Left lung (tissue), 10 donors: Measurements from ENCODE around the gene VEGFA. TPM values are rescaled to one million over a fixed set of nuclear protein-coding genes. Genes with fewer than 3 reads are reported as not detected.

ENCODE experiments used
- ATAC-seq: fragments of 200-7000 bp; cut with Tn5 transposase; one replicate; pipeline ENCODE4 v1.9.1; 2020; ENCODE audit warnings: moderate library complexity
- DNase-seq, 4 donors: peaks; one replicate each; pipeline ENCODE4 v3.0.0-alpha.2; 2013 to 2020
- H3K27ac ChIP-seq, 2 donors: fragments of 200-600 bp; sonication (generic) in 1 of 2; one replicate each; pipeline versions ENCODE4 v1.5.0 to v1.8.0; 2020 to 2021
- H3K27me3 ChIP-seq, 2 donors: fragments of 200-600 bp; sonication (generic) in 1 of 2; one replicate each; pipeline versions ENCODE4 v1.5.0 to v1.8.0; 2020 to 2021
- H3K36me3 ChIP-seq, 2 donors: fragments of 200-600 bp; sonication (generic) in 1 of 2; one replicate each; pipeline versions ENCODE4 v1.5.0 to v1.8.0; 2020 to 2021
- H3K4me1 ChIP-seq, 2 donors: fragments of 200-600 bp; one replicate each; pipeline ENCODE4 v1.8.0; 2021
- H3K4me3 ChIP-seq, 2 donors: fragments of 200-600 bp; sonication (generic) in 1 of 2; one replicate each; pipeline versions ENCODE4 v1.5.0 to v1.8.0; 2020 to 2021; ENCODE audit warnings: mild to moderate bottlenecking in 1 of 2
- H3K9me3 ChIP-seq, 2 donors: fragments of 200-600 bp; sonication (generic) in 1 of 2; one replicate each; pipeline versions ENCODE4 v1.5.0 to v1.8.0; 2020 to 2021
- intact Hi-C, 2 donors: fragments of 100-400 bp; cut with DNase I; formaldehyde crosslinking; loops; one replicate each; pipeline versions ENCODE4 v1.11.2 to v1.14.2; 2022
- polyA plus RNA-seq, 6 donors: library from polyadenylated mRNA; unstranded; fragments of 120-200 nt; gene quantifications; one replicate each; pipeline ENCODE4 v1.2.1, GENCODE V29; 2013; ENCODE audit not compliant: insufficient read length in 6 of 6
- total RNA-seq, 2 donors: library from RNA; stranded (reverse); fragmentation: NEBNext Ultra II Directional; extraction: Animal tissue kit (Norgen Biotek cat#: 25700); gene quantifications; one replicate each; pipeline ENCODE4 v1.2.1, GENCODE V29; 2021
- TF ChIP-seq, protein P1 (sequence below), 2 donors: fragments of 200-600 bp; sonication (generic) in 1 of 2; IDR thresholded peaks; one replicate each; pipeline versions ENCODE4 v1.5.0 to v1.8.0; 2021; ENCODE audit warnings: antibody characterized with exemption in 2 of 2
- donor health status: DM: no; HTN: yes; CAD: no.
- donor health status: DM: no; HTN: no; CAD: no.

Gene VEGFA
- total and polyA plus RNA-seq, 8 donors, result 147 to 349 (median 288) TPM

DNA sequence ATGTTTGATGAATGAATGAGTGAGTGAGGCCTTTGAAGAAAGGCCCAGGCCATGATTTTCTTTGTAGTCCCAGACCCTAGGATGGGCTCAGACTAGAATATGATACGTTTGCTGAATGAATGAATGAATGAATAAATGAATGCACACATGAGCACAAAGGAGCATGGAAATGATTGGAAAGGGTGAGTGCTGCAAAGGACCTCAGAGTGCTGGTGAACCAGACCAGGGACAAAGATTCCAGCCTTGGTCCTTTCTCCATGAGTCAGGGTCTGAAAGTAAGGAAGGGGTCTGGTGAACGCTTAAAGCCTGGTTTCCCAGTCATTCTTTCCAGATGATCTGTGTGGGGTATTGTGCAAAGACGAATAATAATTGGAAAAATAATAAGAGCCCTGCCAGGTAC is 42.4 kb upstream of the VEGFA start:
- peaks cover 16 to 32% of the 10 kb centered on the region in 2 donors for H3K4me1 ChIP-seq
- TF ChIP-seq, protein P1, sequence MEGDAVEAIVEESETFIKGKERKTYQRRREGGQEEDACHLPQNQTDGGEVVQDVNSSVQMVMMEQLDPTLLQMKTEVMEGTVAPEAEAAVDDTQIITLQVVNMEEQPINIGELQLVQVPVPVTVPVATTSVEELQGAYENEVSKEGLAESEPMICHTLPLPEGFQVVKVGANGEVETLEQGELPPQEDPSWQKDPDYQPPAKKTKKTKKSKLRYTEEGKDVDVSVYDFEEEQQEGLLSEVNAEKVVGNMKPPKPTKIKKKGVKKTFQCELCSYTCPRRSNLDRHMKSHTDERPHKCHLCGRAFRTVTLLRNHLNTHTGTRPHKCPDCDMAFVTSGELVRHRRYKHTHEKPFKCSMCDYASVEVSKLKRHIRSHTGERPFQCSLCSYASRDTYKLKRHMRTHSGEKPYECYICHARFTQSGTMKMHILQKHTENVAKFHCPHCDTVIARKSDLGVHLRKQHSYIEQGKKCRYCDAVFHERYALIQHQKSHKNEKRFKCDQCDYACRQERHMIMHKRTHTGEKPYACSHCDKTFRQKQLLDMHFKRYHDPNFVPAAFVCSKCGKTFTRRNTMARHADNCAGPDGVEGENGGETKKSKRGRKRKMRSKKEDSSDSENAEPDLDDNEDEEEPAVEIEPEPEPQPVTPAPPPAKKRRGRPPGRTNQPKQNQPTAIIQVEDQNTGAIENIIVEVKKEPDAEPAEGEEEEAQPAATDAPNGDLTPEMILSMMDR (IDR thresholded peaks at IDR 0.05), result no peak
- no peak overlapping the region for H3K27ac ChIP-seq
- DNase-seq, result no peak
- peaks cover 0 to 24% of the 10 kb centered on the region in 2 donors for H3K9me3 ChIP-seq
- no peak for ATAC-seq
- no peak overlapping the region for H3K4me3 ChIP-seq
- H3K36me3 ChIP-seq, result no peaks in the 10 kb centered on the region
- intact Hi-C loops, result no loop called here
- H3K27me3 ChIP-seq, result peaks cover 0 to 7% of the 10 kb centered on the region in 2 donors

DNA sequence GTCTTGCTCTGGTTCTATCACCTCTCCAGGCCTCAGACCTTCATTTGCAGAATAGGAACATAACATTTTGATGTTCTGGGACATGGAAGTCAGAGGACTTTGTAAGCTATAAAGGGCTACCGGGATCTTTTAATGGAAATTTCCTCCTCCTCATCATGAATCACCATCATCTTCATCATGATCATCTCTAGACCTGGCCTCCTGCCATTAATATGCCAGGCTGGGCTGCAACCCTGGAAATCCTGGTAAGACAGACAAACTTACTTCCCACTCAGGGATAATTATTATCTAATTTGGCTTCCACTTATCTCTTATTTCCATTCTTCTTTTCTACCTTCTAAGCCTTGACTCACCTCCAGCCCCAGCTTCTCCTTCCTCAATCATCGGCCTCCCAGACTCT is 41.4 kb upstream of the VEGFA start:
- peaks cover 0 to 7% of the 10 kb centered on the region in 2 donors for H3K27me3 ChIP-seq
- ATAC-seq (no peak), DNase-seq (no peak)
- peaks cover 0 to 24% of the 10 kb centered on the region in 2 donors for H3K9me3 ChIP-seq
- no peaks in the 10 kb centered on the region for H3K36me3 ChIP-seq
- H3K4me3 ChIP-seq, result no peak overlapping the region
- intact Hi-C loops, result no loop called here
- no peak overlapping the region for H3K27ac ChIP-seq
- H3K4me1 ChIP-seq, result peaks cover 16 to 27% of the 10 kb centered on the region in 2 donors
- TF ChIP-seq, protein P1 (IDR thresholded peaks at IDR 0.05), result no peak

DNA sequence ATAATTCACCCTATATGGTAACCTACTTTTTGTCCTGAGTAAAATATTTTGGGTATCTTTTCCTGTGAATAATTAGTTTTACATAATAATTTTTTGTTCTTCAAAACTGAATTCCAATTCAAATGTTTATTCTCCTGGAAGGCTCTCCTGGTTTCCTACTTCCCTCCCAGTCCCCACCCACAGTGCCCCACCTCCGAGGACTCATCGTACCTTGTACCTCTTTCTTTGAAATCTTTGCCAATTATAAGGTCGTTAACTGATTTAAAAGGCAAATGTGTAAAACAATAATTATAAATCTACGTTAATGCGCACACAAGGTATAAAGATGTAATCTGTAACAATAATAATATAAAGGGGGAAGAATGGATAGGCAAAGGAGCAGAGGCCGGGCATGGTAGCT is 40.5 kb upstream of the VEGFA start:
- Histone ChIP-seq H3K9me3 (peaks cover 0 to 24% of the 10 kb centered on the region in 2 donors), H3K4me1 (peaks cover 12 to 17% of the 10 kb centered on the region in 2 donors), H3K36me3 (no peaks in the 10 kb centered on the region), H3K27me3 (peaks cover 0 to 7% of the 10 kb centered on the region in 2 donors), H3K4me3 (no peak overlapping the region), H3K27ac (no peak overlapping the region)
- intact Hi-C loops, result no loop called here
- no peak for DNase-seq
- no peak for ATAC-seq
- TF ChIP-seq, protein P1 (IDR thresholded peaks at IDR 0.05), result no peak

DNA sequence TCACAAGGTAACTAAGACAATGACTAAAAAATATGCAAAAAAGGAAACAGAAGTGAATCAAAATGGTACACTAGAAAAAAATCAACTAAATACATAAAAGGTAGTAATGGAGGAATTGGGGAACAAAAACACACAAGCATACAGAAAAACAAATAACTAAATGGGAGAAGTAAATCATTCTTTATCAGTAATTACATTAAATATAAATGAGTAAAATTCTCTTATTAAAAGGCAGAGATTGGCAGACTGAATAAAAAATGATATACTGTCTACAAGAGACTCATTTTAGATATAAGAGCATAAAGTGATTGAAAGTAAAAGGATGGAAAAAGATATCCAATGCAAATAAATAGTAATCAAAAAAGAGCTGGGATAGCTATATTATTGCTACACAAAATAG is 39.4 kb upstream of the VEGFA start:
- DNase-seq, result no peak
- H3K4me1 ChIP-seq, result peaks cover under 1 to 6% of the 10 kb centered on the region in 2 donors
- peaks cover 0 to 7% of the 10 kb centered on the region in 2 donors for H3K27me3 ChIP-seq
- no peaks in the 10 kb centered on the region for H3K36me3 ChIP-seq
- no peak for ATAC-seq
- intact Hi-C loops, result no loop called here
- no peak overlapping the region for H3K27ac ChIP-seq
- H3K4me3 ChIP-seq, result no peak overlapping the region
- H3K9me3 ChIP-seq, result peaks cover 0 to 24% of the 10 kb centered on the region in 2 donors
- TF ChIP-seq, protein P1 (IDR thresholded peaks at IDR 0.05), result no peak

DNA sequence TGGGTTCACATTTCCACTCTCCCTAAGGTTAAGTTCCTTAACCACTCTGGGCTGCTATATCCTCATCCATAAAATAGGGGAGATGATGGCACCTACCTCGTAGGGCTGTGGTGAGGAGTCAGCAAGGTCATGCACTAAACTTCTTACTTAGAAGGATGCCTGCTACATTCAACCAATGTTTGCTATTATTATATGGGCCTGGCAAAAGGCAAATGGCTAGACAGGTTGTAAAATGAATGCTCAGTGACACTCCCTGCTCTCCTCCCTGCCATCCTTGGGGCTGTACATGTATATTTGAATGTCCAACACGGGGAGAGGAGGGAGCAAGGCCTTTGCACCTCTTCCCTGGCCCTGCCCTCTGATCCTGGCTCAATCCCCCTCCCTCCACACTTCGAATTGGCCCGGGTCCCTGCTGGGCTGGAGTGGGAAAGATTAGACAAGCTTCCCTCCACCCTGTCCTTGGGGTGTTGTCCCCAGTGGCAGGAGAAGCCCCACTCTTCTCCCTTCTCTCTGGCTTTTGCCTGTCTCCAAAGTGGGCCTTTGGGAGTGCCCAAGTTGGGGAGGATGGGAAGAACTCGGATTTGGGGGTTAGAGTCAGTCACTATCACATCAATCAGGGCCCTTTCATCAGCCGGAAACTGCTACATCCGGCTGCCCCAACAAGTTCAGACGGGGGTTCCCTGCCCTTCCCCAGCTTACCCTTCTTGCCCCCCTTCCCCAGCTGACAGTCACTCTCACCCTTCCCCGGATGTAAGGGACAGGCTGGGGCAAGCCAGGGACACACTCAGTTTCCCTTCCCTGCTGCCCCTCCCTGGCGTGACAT is 36.3 kb upstream of the VEGFA start:
- no peak for DNase-seq
- no peak for ATAC-seq
- no peaks in the 10 kb centered on the region for H3K36me3 ChIP-seq
- no peaks in the 10 kb centered on the region for H3K27me3 ChIP-seq
- intact Hi-C loops, result no loop called here
- TF ChIP-seq, protein P1 (IDR thresholded peaks at IDR 0.05), result no peak
- H3K4me1 ChIP-seq, result no peaks in the 10 kb centered on the region
- H3K9me3 ChIP-seq, result peaks cover 0 to 24% of the 10 kb centered on the region in 2 donors
- H3K27ac ChIP-seq, result no peak overlapping the region
- no peak overlapping the region for H3K4me3 ChIP-seq
